ENCODE measurements around the gene HSD17B11. TPM values are rescaled to one million over a fixed set of nuclear protein-coding genes. Genes with fewer than 3 reads are reported as not detected.
"Not testable (repeated sequence)": the region's sequence is repeated elsewhere in the genome, so short reads cannot be mapped to it uniquely, and the experiment has no call there.

The HSD17B11 gene
- total RNA-seq, 1 experiment from 2014 or later = 14.0 TPM

GRCh38 chr4:87426865-87427517 lies 36.0 kb upstream of the HSD17B11 start:
- DNase-seq (ENCODE audit: low spot score) = no peak
- no peaks in the 10 kb centered on the region for H3K27me3 Mint-ChIP-seq (ENCODE audit: low read depth)
- H3K4me3 Mint-ChIP-seq = no peak overlapping the region
- no peak for ATAC-seq
- ChIA-PET CTCF (no interaction called here), POLR2A (no interaction called here)
- no peak overlapping the region for H3K27ac Mint-ChIP-seq
- TF ChIP-seq GRHL2 (CRISPR knock-in tag; IDR thresholded peaks at IDR 0.05; ENCODE audit: insufficient replicate concordance, severe bottlenecking) = no peak
- no peak for TF ChIP-seq RELA (CRISPR knock-in tag; IDR thresholded peaks at IDR 0.05; ENCODE audit: borderline replicate concordance)
- TF ChIP-seq ZNF263 (CRISPR knock-in tag; IDR thresholded peaks at IDR 0.05; ENCODE audit: low read depth) = no peak
- TF ChIP-seq ZMAT4 (CRISPR knock-in tag; IDR thresholded peaks at IDR 0.05) = no peak
- no peak for TF ChIP-seq ERG (CRISPR knock-in tag; IDR thresholded peaks at IDR 0.05)
- TF ChIP-seq ATF3 (CRISPR knock-in tag; conservative IDR thresholded peaks at IDR 0.05) = no peak
- no peak for TF ChIP-seq GTF2I (CRISPR knock-in tag; conservative IDR thresholded peaks at IDR 0.05)
- no peak for TF ChIP-seq ZNF532 (CRISPR knock-in tag; IDR thresholded peaks at IDR 0.05; ENCODE audit: borderline replicate concordance)
- no peak for TF ChIP-seq SOX15 (CRISPR knock-in tag; IDR thresholded peaks at IDR 0.05)
- no peak for TF ChIP-seq FOXK1 (CRISPR knock-in tag; IDR thresholded peaks at IDR 0.05)
- no peak for TF ChIP-seq ZBTB21 (CRISPR knock-in tag; IDR thresholded peaks at IDR 0.05; ENCODE audit: borderline replicate concordance)
- peaks cover 35% of the 10 kb centered on the region for H3K4me1 Mint-ChIP-seq
- H3K36me3 Mint-ChIP-seq = no peaks in the 10 kb centered on the region
- H3K9me3 Mint-ChIP-seq = no peaks in the 10 kb centered on the region

- ATAC-seq (no peak), DNase-seq (ENCODE audit: low spot score) (no peak)
- ChIA-PET CTCF (interaction anchor here (1.0 kb wide), 1 partner anchor 35 kb away, joined by 4 read pairs; the partner anchor contains the start of gene HSD17B11), POLR2A (no interaction called here)
- H3K27me3 Mint-ChIP-seq (ENCODE audit: low read depth) = no peaks in the 10 kb centered on the region
- H3K4me1 Mint-ChIP-seq = peaks cover 35% of the 10 kb centered on the region
- H3K36me3 Mint-ChIP-seq = no peaks in the 10 kb centered on the region
- H3K9me3 Mint-ChIP-seq = no peaks in the 10 kb centered on the region
- H3K4me3 Mint-ChIP-seq = no peak overlapping the region
- TF ChIP-seq IRF2 (CRISPR knock-in tag; IDR thresholded peaks at IDR 0.05; ENCODE audit: borderline replicate concordance, low read depth) = no peak
- no peak overlapping the region for H3K27ac Mint-ChIP-seq
These were observed 34.7 kb upstream of the HSD17B11 start for GRCh38 chr4:87425711-87426110.

- CTCF ChIA-PET = interaction anchor here (0.6 kb wide), 1 partner anchor 12 kb away, joined by 3 read pairs; no protein-coding TSS in a partner anchor
- not testable (repeated sequence) for ATAC-seq
These were observed 33.1 kb upstream of the HSD17B11 start for GRCh38 chr4:87424099-87424543.

More at GRCh38 chr4:87424099-87424543, 33.1 kb upstream of the HSD17B11 start:
- H3K36me3 Mint-ChIP-seq; H3K9me3 Mint-ChIP-seq; H3K27me3 Mint-ChIP-seq (ENCODE audit: low read depth); POLR2A ChIA-PET; DNase-seq (ENCODE audit: low spot score): not testable (repeated sequence)
- peak overlapping the region; percentile 74; the same call in 1 of the 2 replicates for H3K27ac Mint-ChIP-seq
- H3K4me1 Mint-ChIP-seq = peaks cover 36% of the 10 kb centered on the region
- H3K4me3 Mint-ChIP-seq = peak overlapping the region; percentile 93
